Uterus (tissue), 2 donors: Measurements from ENCODE around the gene SERPINA9.

Experiments used
- POLR2A ChIP-seq, 2 donors: fragments of 450-650 bp; IDR thresholded peaks; one replicate each; pipeline ENCODE4 v1.6.1; 2016; ENCODE audit warnings: antibody characterized with exemption in 2 of 2, mild to moderate bottlenecking in 1 of 2, moderate library complexity in 1 of 2
- TF ChIP-seq, protein P1 (sequence below), 4 experiments: fragments of 200-600 bp in 2 of 4; fragments of 450-650 bp in 2 of 4; sonication (generic) in 2 of 4; IDR thresholded peaks; one replicate each; pipeline ENCODE4 v1.5.1; 2016 to 2019; ENCODE audit warnings: antibody characterized with exemption in 4 of 4, mild to moderate bottlenecking in 2 of 4, moderate library complexity in 1 of 4

DNA sequence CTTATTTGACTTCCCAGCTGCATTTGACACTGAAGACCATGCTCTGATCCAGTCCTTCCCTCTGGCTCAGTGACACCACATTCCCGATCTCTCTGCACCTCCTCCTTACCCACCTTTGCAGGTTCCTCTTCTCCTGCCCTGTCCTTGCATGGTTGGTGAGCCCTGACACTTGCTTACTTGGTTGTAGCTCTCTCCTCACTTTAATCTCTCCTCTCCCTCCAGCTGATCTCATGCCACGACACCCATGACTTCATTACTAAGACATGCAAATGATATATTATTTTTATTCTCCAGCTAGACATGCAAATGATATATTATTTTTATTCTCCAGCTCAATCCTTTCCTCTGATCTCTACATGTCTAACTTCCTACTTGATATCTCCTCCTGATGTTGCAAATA is at the start of gene SERPINA9:
- TF ChIP-seq, protein P1, sequence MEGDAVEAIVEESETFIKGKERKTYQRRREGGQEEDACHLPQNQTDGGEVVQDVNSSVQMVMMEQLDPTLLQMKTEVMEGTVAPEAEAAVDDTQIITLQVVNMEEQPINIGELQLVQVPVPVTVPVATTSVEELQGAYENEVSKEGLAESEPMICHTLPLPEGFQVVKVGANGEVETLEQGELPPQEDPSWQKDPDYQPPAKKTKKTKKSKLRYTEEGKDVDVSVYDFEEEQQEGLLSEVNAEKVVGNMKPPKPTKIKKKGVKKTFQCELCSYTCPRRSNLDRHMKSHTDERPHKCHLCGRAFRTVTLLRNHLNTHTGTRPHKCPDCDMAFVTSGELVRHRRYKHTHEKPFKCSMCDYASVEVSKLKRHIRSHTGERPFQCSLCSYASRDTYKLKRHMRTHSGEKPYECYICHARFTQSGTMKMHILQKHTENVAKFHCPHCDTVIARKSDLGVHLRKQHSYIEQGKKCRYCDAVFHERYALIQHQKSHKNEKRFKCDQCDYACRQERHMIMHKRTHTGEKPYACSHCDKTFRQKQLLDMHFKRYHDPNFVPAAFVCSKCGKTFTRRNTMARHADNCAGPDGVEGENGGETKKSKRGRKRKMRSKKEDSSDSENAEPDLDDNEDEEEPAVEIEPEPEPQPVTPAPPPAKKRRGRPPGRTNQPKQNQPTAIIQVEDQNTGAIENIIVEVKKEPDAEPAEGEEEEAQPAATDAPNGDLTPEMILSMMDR (IDR thresholded peaks at IDR 0.05), result no peak
- no peak for TF ChIP-seq POLR2A (IDR thresholded peaks at IDR 0.05)
